GM21529 (cell line): ENCODE results near the gene SRRT.

Experiments
- ATAC-seq: cut with Tn5 transposase; IDR thresholded peaks from one replicate; pipeline ENCODE4 v1.9.1; 2021; ENCODE audit not compliant: unreplicated experiment

Gene SRRT

GRCh38 chr7:100874577-100875355 lies at the start of gene SRRT:
Gene SRRT (plus strand): TSS chr7:100875103. CDS start chr7:100875591, 488 bp downstream.
- ATAC-seq, result peak; percentile 85

GRCh38 chr7:100825215-100825671 lies 49.7 kb upstream of the SRRT start:
- no peak for ATAC-seq

GRCh38 chr7:100825751-100826513 lies 49.0 kb upstream of the SRRT start:
- no peak for ATAC-seq

- ATAC-seq, result no peak
These were observed 48.2 kb upstream of the SRRT start for GRCh38 chr7:100826514-100827329.

- ATAC-seq, result no peak
These were observed 47.3 kb upstream of the SRRT start, which contains the start of gene EPHB4 for GRCh38 chr7:100827330-100828226. Gene EPHB4 (minus strand): TSS chr7:100827523. CDS start chr7:100827030, 493 bp downstream.

GRCh38 chr7:100829150-100829716 lies 45.7 kb upstream of the SRRT start:
- no peak for ATAC-seq

- ATAC-seq, result no peak
These were observed 44.5 kb upstream of the SRRT start for GRCh38 chr7:100830396-100830795.

- no peak for ATAC-seq
These were observed 42.6 kb upstream of the SRRT start for GRCh38 chr7:100832281-100832633.

- no peak for ATAC-seq
These were observed 38.7 kb upstream of the SRRT start for GRCh38 chr7:100835903-100836811.

- ATAC-seq, result no peak
These were observed 38.1 kb upstream of the SRRT start for GRCh38 chr7:100836812-100837098.

GRCh38 chr7:100837099-100837836 lies 37.6 kb upstream of the SRRT start:
- ATAC-seq, result peak; percentile 77

GRCh38 chr7:100839361-100839760 lies 35.5 kb upstream of the SRRT start:
- ATAC-seq, result no peak

- ATAC-seq, result no peak
These were observed 34.3 kb upstream of the SRRT start for GRCh38 chr7:100840470-100841100.

- no peak for ATAC-seq
These were observed 27.5 kb upstream of the SRRT start for GRCh38 chr7:100847360-100847759.

- ATAC-seq, result peak; percentile 95
These were observed 22.6 kb upstream of the SRRT start, which contains the start of gene SLC12A9 for GRCh38 chr7:100852048-100852872. Gene SLC12A9 (plus strand): TSS chr7:100852713. CDS start chr7:100854198, 1,485 bp downstream.

- no peak for ATAC-seq
These were observed 20.6 kb upstream of the SRRT start for GRCh38 chr7:100854146-100854895.
